ENCODE results near the gene CAPSL.
A peak's percentile ranks its signal among the peaks of the same experiment; 100 is the strongest.
"Not testable (repeated sequence)": the region's sequence is repeated elsewhere in the genome, so short reads cannot be mapped to it uniquely, and the experiment has no call there.

The CAPSL gene

DNA sequence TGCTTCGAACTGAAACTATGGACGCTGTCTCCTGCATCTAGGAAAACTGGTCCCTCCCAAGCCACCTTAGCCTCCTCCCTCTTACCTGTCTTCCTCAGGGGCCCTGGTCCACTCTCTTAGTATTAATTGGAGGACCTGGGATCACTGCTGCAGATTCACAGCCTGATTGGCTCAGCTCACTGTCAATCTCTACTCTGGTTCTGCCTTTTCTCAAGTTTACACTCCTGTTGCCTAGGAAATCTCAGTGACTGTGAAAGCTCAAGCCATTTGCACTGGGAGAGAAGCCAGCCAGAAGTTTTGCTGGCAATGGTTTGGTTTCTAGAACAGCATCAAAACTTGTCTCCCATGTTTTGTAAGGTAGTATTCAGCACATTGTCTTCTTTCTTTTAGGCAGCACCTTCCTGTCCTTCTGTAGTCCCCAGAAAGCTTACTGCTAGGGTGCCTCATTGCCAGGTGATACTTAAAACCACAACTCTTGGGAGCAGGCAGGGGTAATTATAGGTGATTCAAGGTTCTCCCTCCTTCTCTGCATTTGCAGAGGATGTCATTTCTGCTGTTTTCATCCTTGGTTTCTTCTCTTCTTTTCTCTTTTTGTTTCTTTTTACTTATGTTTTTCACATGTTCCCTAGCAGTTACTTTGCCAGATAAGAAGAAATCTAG lies at the start of gene CAPSL:
TSS of gene CAPSL (minus strand) at position 55 of the 660 bp plus-strand sequence. CDS start 17,502 bp downstream, outside the sequence.
- peak; percentile 51 for DNase-seq

DNA sequence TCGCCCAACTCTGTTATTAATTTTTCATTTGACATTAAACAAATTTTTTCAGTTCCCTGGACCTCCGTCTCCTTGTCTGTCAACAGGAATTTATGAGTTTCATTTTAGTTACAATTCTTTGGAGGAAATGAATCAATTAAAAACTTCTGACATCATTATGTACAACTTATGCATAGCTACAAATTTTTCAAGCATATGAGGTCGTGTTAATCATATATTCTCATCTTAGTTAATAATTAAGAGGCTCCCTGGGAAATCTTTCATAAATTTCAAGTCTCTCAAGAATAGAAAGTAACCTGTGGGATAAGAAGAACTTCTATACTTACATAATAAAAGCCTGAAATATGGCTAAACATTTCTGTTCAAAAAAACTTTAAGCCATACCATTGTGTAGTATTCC lies 49.4 kb upstream of the CAPSL start:
- no peak for DNase-seq

DNA sequence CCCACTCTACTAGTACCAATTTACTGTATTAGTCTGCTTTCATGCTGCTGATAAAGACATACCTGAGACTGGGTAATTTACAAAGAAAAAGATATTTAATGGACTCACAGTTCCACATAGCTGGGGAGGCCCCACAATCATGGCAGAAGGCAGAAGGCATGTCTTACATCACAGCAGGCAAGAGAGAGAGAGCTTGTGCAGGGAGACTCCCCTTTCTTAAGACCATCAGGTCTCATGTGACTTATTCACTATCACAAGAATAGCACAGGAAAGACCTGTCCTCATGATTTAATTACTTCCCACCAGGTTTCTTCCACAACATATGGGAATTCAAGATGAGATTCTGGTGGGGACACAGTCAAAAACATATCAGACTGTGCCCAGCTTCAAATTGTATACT lies 41.3 kb upstream of the CAPSL start:
- no peak for DNase-seq

DNA sequence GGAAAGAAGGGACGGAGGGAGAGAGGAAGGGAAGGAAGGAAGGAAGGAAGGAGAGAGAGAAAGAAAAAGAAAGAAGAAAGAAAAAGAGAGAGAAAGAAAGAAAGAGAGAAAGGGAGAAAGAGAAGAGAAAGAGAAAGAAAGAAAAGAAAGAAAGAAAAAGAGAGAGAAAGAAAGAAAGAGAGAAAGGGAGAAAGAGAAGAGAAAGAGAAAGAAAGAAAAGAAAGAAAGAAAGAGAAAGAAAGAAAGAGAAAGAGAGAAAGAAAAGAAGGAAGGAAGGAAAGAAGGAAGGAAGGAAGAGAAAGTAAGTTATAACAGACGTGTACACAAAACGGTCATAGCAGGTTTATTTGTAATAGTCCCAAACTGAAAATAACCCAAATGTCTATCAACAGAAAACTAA lies 38.4 kb upstream of the CAPSL start:
- DNase-seq = not testable (repeated sequence)

DNA sequence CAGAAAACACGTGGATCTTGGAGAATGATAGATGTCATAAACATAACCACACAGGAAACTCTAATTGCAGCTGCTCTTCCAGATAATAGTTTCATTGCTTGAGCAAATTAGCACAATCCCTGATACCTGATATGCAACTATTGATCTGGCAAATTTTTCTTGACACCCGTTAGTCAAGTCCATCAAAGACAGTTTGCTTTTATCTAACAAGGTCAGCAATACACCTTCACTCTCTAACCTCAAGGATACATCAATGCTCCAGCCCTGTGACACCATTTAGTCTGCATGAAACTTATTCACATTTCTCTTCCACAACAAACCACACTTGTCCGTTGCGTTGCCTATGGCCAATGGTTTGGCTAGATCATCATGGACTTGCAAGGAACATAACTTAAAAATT lies 36.1 kb upstream of the CAPSL start:
- DNase-seq = no peak

DNA sequence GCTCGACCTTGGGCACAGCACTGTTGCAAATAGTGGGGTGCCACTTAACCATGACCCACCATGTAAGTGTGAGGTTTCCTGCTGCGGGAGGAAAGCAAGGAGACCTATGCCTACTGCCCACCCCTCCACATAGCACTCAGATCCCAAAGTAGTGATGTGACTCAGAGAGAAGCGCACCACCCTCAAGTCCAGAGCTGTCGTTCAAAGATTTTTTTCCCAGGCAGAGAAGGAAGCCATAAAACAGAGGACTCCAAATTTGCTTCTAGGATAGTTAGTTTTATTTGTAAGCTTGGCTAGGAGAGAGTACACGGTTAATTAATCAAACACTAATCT lies 33.4 kb upstream of the CAPSL start:
- no peak for DNase-seq

DNA sequence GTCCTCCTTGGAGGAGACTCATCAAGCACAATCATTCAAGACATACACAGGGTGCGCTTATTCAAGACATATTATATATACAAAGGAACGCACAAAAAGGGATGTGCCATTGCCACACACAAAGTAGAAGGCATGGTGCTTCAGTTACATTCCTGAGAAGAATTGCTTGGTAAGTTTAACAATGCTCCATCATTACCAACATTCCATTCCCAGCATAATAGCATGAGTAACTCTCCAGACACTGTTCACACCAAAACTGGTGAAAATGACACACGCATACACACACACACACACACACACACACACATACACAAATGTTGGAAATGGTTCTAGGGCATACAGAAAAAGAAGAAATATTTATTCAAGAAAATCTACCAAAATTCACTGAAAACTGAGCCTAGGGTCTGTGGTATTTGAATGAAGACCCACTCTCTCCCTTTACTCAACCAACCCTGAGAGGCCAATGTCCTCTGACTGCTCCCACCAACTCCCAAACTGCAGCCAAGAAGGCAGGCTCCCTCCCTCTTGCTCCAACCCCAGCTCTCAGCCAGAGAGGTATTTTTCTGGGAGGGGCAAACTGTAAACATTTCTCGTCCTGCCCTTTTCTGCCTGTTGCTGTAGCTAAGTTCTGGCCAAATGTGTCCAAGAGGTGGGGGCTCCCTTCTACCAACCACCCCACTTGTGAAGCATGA lies 32.9 kb upstream of the CAPSL start:
- DNase-seq = no peak

DNA sequence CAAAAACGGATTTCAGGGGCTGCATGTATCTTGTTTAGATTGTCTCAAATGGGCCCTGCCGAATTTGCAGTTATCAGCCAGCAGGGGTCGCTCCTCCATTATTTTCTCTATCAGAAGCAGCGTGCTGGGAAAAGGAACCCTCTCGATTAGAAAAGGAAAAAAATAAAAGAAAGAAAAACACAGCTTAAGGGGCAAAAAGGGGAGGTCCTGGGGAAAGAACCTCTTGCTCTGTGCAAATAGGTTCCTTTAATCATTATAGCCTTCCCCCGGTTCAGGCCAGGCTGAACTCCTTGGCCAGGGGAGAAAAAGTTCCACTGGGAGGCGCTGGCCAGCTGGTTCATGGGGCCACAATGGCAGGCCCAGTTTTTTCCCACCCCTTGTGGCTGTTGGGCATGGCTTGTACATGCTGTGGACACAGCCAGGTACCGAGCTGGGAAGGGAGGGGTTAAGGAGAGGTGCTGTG lies 25.0 kb upstream of the CAPSL start:
- peak; percentile 37 for DNase-seq

DNA sequence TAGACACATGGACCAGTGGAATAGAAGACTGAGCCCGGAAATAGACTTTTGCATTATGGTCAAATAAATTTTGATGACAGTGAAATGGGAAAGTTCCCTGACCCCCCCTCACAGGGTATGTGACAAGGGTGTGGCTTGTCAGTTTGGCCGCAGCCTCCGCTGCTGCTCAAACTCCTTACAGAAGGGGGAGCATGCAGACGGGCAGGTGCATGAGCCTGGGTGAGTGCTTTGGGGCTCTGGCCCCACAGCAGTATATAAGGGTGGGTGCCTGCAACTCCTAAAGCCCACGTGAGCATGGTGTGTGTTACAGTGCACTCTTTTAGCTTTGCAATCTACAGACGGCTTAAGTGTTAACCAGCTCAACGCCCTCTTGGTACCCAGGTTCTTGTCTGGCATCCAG lies 21.9 kb upstream of the CAPSL start:
- DNase-seq = no peak

DNA sequence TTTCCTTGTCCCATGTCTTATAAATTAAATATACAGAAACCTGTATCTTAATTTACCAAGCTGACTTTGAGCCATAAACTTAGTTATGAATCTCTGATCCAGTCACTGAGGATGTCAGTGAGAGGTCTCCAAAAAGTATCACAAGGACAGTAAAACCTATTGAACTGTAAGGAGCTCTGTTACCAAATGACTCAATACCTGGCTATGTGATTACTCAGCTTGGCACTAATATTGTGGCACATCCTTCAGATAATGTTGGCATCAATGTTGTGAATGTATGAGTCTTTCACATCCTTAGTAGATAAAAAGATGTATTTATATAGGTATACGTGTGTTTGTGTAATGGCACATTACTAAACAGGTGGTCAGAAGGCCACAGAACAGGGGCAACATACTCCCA lies 18.0 kb upstream of the CAPSL start:
- peak; percentile 28 for DNase-seq

DNA sequence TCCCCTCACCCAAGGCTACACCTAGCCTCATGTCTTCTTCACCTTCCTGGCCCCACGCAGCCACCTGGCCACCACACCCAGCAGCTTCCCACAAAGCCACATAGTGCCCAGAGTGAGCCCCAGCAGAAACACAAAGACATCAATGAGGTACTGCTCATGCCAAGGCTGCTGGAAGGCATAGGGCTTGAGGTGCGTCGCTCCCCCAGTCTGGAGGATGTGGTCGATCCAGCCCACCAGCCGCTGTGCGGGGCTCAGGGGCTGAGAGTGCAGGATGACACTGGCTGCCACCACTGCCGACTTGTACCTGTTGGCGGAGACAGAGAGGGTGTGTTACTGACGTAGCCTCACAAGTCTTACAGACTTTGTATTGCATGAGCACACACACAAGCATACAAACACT lies 15.8 kb upstream of the CAPSL start:
- no peak for DNase-seq

DNA sequence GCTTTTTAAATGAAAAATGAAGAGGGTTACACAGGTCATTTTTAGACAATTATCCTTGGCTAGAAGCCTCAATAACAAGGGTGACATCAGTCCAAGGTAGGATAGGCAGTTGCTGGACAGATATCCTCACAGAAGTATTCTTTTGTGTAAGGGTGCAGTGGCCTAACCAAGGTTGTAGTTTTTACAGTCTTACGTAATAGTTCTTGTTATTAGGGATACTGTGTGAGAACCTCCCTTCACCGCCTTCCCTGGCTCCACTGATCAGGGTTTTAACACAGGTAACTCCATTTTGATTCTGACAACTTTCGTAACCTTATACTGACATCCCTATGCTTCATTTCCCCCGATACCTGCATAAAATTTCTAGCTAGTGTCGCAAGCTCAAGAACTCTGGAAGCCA lies 8.7 kb upstream of the CAPSL start:
- no peak for DNase-seq

DNA sequence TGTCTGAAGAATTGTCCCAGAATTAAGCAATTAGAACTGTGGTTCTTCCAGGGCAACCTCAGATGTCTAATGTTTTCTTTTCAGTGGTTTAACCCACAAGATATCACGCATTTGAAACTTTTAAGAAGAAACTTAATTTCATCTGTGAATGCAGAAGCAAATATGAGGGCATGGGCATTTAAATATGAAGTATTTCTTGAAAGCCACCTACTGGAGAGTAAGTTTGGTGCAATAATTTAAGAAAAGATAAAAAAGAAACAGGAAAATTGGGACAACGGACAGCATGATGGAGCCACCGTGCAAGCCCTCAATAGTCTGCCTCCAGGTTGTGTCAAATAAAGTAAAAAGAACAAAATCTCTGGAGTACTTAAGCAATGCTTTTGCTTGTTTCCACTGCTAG lies 1.2 kb upstream of the CAPSL start:
- no peak for DNase-seq

DNA sequence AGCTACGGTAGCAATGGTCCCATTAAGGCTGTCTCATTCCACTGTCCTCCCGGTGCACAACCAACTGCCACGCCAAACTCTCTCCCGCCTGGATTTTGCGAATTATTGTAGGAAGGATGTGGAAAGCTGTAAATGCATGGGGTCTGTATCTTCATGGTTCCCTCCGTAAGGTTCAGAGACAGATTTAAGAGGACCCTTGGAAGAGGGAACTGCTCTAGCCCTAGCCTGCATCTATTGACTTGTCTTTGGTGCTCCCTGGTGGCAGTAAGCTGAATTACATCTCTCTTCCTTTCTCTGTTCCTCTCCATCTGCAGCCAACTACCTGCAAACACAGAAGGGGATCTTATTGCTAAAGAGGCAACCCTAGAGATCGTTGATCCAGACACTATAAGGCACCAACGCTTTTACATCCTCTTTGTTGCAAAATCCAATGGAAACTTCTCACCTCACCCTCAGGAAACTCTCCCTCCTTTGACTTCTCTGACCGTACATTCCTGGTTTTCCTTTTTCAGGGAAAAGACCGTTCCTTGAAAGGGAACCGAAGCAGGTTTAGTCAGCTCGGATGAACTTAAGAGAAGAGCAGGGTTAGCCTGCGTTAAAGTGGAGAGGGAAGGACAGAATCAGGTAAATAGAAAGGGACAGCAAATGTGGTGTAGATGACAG lies 11.9 kb downstream of the CAPSL start:
- DNase-seq = peak; percentile 71

DNA sequence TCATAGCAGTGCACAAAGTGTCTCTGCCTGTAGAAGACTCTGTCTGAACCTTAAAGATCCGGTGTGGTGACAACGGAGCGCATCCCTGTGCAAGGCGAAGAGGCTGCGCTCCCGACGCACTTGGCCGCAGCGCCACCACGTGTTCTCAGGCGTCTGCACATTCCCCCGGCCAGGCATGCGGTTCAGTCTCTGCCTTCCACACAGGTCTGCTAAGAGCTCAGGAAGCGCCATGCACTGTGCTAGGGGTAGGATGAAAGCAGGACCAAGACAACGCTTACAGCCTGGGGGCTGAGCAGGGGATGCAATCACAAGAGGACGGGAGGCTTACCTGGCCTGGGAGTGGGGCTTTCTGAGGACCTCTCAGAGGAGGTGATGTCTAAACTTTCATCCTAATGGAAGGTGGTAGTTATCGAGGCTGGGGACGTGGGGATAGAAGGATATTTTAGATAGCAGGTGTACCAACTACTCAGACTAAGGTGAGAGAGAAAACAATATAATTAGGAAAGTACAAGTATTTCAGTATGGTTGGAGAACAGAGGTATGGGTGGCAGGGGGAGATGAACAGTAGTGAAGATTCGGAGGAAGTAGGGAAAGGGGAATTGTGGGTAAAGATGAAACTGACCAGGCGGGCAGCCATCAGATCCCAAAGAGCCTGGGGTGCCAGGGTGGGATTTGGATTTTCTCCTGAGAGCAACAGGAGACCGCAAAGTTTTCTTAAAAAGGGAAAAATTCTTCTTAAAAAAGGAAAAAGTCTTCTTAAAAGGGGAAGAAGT lies 13.3 kb downstream of the CAPSL start:
- peak; percentile 87 for DNase-seq

DNA sequence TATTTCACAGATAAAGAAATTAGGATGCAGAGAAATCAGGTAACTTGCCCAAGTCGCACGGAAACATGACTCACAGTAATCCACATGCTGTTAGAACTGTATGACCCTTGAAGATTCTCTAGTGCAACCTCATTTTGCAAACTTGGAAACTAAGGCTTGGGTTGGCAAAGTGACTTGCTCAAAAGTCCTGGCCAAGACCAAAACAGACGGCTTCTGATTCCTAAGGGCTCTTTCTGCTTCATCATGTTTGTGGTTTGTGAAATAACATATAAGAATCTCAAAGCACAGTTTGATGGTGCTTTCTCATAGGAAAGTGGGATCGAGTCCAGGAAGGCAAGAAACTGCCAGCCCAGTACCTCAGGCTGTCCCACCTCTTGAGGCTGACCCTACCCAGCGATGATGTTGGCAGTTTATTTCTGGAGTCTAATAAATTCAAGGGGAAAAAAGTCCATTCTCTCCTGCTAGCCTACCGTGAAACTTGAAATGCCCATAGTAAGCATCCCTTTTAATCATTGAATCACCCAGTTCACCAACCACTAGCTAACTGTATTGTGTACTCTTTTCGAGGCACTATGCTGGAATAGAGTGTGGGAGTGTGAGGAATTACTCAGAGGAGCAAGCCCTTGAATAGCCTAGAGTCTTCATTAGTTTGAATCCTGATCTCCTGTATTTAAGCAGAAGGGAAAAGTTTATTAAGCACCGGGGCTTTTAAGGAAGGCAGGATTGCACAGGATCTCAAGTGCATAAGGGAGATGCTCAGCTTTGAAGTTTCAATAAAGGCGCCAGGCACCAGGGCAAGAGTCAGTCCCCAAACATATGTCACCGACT lies 14.1 kb downstream of the CAPSL start:
- peak; percentile 92 for DNase-seq

DNA sequence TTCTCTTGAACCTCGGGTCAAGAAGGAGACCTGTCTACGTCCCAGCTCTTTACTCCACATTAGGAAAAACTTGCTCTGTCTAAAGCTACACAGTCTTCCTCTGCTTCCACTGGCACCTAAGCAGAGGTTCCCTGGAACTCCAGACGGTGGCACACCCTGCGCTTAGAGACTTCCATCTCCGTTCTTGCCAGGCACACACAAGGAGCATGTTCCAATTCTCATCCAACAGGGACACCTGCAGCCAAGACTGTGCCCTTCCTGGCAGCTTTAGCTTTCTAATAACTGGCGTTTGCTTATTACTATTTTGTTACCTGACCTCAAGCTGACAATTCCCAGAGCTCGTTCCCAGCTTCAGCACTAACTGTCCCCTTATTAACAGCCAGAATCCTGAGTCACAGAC lies 16.0 kb downstream of the CAPSL start:
- DNase-seq = peak; percentile 1

DNA sequence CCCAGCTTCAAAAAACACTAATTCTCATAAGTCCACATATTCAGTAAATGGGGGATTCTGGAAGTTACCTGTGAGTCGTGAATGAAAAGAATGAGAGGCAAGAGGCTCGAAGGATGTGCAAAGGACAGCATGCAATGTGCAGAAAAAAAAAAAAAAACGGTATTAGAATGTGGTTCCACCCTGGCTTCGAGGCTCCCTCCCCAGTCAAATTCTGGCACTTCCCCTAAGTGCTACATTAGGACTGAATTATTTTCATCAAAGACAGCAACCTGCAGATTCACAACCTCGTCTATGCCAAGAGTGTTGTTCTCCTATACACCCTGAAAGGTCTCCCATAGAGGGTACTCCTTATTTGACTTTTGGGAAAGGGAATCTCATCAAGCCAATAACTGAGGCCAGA lies 16.5 kb downstream of the CAPSL start:
- DNase-seq = no peak

DNA sequence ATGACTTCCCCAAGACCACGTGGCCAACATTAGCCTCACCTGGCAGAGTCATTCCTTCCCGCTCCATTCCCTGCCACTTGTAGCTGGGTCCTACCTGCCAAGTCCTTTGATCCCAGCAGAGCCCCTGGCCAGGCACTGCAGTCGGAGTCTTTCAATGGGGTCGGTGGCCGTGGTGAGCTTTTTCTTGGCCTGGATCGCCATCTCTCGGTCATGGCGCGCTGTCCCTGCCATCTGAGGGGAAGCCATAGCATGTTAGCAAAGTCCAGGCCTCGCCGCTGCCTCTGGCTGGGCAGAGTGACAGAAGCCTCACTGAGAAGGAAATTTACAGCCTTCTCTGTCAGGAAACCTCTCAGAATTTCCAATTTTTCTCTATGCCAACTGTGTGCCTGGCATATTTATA lies 17.5 kb downstream of the CAPSL start:
- no peak for DNase-seq

DNA sequence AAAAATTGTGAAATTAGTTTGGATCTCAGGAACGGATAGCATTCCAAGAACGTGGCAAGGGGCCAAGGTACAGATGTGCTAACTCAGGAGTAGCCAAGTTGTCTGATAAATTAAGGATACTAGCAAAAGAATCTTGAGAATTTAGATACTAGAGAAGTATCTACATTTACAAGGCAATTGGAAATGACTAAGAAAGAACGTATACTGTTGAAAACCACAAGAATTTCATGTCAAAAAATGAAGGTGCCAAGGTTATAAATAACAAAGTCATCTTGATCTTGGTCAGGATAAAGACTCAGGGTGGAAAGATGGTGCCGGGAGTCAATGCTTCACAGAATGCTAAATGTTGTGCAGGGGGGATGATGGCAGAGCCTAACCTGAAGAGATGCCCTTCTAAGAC lies 19.2 kb downstream of the CAPSL start:
- DNase-seq = peak; percentile 98

DNA sequence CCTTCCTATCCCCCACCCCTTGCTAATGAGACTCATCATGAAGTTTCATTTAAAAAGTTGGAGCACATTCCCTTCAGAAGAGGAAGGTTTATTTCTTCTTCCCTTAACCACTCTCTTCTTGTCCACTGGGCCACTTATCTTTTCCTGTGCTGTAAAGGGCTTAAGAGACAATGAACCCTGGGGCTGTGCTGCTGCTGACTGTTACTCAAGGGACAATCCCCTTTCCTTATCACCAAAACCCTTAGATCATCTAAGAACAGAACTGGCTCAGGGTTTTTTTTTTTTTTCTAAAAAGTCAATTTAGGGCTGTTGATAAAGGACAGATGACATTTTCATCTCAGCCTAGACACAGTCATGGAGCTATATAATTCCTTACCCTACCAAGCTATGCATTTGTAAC lies 29.6 kb downstream of the CAPSL start:
- DNase-seq = no peak

DNA sequence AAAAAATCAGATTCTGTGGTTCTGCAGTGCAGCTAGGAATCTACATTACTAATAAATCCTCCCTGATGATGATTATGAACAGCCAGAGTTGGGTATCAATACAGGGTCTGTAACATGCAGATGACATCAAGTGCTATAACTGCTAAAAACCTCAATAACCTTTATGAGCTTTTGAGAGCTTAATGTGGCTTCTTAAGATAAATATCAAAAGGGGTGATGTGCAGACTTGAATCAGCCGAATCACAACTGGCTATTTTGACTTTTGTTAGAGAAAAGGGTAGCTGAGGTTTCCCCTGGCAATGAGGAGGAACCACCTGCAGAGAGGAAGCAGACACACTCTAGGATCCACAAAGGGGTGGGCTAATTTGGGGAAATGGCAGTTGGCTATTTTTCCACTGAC lies 30.2 kb downstream of the CAPSL start:
- no peak for DNase-seq

Measured in EL (cell line).